GM12873 (cell line): Measurements from ENCODE around the gene MITF.

Experiments used
- CTCF ChIP-seq: IDR thresholded peaks from 2 replicates; pipeline ENCODE4 v1.5.1; 2012; ENCODE audit warnings: low read depth, mild to moderate bottlenecking, moderate library complexity, low read length, control low read depth; ENCODE audit not compliant: insufficient read depth; ENCODE audit errors: missing control alignments

MITF gene

GRCh38 chr3:69762768-69763229 lies 23.5 kb downstream of the MITF start:
- no peak for TF ChIP-seq CTCF

- no peak for TF ChIP-seq CTCF
Measured at GRCh38 chr3:69763458-69763857, 24.2 kb downstream of the MITF start.

GRCh38 chr3:69764121-69764741 lies 25.0 kb downstream of the MITF start:
- TF ChIP-seq CTCF, result no peak

- no peak for TF ChIP-seq CTCF
Measured at GRCh38 chr3:69764861-69765260, 25.6 kb downstream of the MITF start.

GRCh38 chr3:69766638-69767037 lies 27.4 kb downstream of the MITF start:
- TF ChIP-seq CTCF, result no peak

GRCh38 chr3:69767571-69767970 lies 28.3 kb downstream of the MITF start:
- no peak for TF ChIP-seq CTCF

- TF ChIP-seq CTCF, result no peak
Measured at GRCh38 chr3:69768438-69768837, 29.2 kb downstream of the MITF start.
